Sigmoid colon (tissue), 7 donors: Measurements from ENCODE around the gene RARA. TPM values are rescaled to one million over a fixed set of nuclear protein-coding genes. Genes with fewer than 3 reads are reported as not detected.

Experiments
- DNase-seq: peaks from one replicate; pipeline ENCODE4 v3.0.0-alpha.2; 2019
- H3K27ac ChIP-seq, 4 donors: fragments of 200-600 bp; sonication (generic); one replicate each; pipeline ENCODE4 v1.5.1; 2016 to 2019; ENCODE audit warnings: mild to moderate bottlenecking in 1 of 4
- H3K27me3 ChIP-seq, 3 donors: fragments of 200-600 bp; sonication (generic); one replicate each; pipeline ENCODE4 v1.5.1; 2019; ENCODE audit warnings: mild to moderate bottlenecking in 1 of 3
- H3K36me3 ChIP-seq, 4 donors: fragments of 200-600 bp; sonication (generic); one replicate each; pipeline ENCODE4 v1.5.1; 2016 to 2019
- H3K4me1 ChIP-seq, 4 donors: fragments of 200-600 bp; sonication (generic); one replicate each; pipeline ENCODE4 v1.5.1; 2017 to 2019
- H3K4me3 ChIP-seq, 4 donors: fragments of 200-600 bp; sonication (generic); one replicate each; pipeline ENCODE4 v1.5.1; 2017 to 2019; ENCODE audit warnings: mild to moderate bottlenecking in 2 of 4, moderate library complexity in 1 of 4
- H3K9me3 ChIP-seq, 4 donors: fragments of 200-600 bp in 3 of 4; sonication (generic) in 3 of 4; one replicate each; pipeline versions ENCODE4 v1.5.1 to v1.6.1; 2013 to 2019
- CTCF ChIP-seq, 4 experiments: fragments of 450-650 bp in 3 of 4; fragments of 200-600 bp in 1 of 4; IDR thresholded peaks; one replicate each; pipeline ENCODE4 v1.5.1; 2016 to 2019; ENCODE audit warnings: antibody characterized with exemption in 4 of 4, mild to moderate bottlenecking in 3 of 4, moderate library complexity in 2 of 4
- EP300 ChIP-seq, 4 donors: sonication (generic); formaldehyde crosslinking; IDR thresholded peaks; one replicate each; pipeline ENCODE4 v1.6.1; 2017; ENCODE audit warnings: antibody characterized with exemption in 4 of 4
- POLR2A ChIP-seq, 2 donors: fragments of 450-650 bp; IDR thresholded peaks; one replicate each; pipeline ENCODE4 v1.6.1; 2016; ENCODE audit warnings: antibody characterized with exemption in 2 of 2, mild to moderate bottlenecking in 2 of 2, moderate library complexity in 2 of 2
- POLR2AphosphoS5 ChIP-seq, 4 donors: sonication (generic); formaldehyde crosslinking; IDR thresholded peaks; one replicate each; pipeline ENCODE4 v1.6.1; 2017; ENCODE audit warnings: antibody characterized with exemption in 4 of 4
- WGBS, 2 donors: extraction: QIAGEN DNeasy Blood & Tissue Kit; methylation state at CpG; one replicate each; pipeline ENCODE4 v1.1.7; 2013; 5-methylcytosine and 5-hydroxymethylcytosine counted together
- intact Hi-C: fragments of 100-400 bp; cut with DNase I; formaldehyde crosslinking; loops from one replicate; pipeline ENCODE4 v1.15.1; 2023
- polyA plus RNA-seq, 3 donors: library from polyadenylated mRNA; stranded (reverse); fragments of 200-250 nt; gene quantifications; one replicate each; pipeline ENCODE4 v1.2.3, GENCODE V29; 2013
- total RNA-seq, 4 donors: library from RNA; depleted of rRNA; stranded (reverse); fragments of >200 nt; gene quantifications; one replicate each; pipeline ENCODE4 v1.1.0, GENCODE V29; 2016
- donor health status: healthy with polysubstance abuse.
- donor health status: Bipolar disorder and iron deficiency.
- donor health status: healthy.

The RARA gene
- total and polyA plus RNA-seq, 7 donors: 15.8 to 29.6 (median 26.4) TPM

- H3K4me1 ChIP-seq: peaks cover 0 to 28% (median 16%) of the 10 kb centered on the region in 4 donors
Observed at GRCh38 chr17:40287494-40288369, 21.2 kb upstream of the RARA start, which contains the start of gene CDC6. CDC6 (plus strand) TSS chr17:40287879; CDS start chr17:40289421, 1,542 bp downstream.

GRCh38 chr17:40290629-40291280, 18.2 kb upstream of the RARA start:
- 57 to 62% methylated on average over 4 of the region's 4 CpGs for WGBS, 2 donors
- no peaks in the 10 kb centered on the region for H3K9me3 ChIP-seq

More at GRCh38 chr17:40287494-40288369, 21.2 kb upstream of the RARA start, which contains the start of gene CDC6:
- DNase-seq: peak; percentile 99
- Histone ChIP-seq H3K27me3 (no peaks in the 10 kb centered on the region), H3K36me3 (no peaks in the 10 kb centered on the region), H3K9me3 (no peaks in the 10 kb centered on the region), H3K27ac (peak within 1 kb of the TSS; percentile 41 to 43 (median 42)), H3K4me3 (peak within 1 kb of the TSS; percentile 26 to 50 (median 46))
- 0% methylated on average over 47 of the region's 47 CpGs for WGBS, 2 donors
- no peak for TF ChIP-seq POLR2A (IDR thresholded peaks at IDR 0.05)
- TF ChIP-seq POLR2AphosphoS5 (IDR thresholded peaks at IDR 0.05): peak; percentile 14 to 84 (median 57)
- TF ChIP-seq EP300 (IDR thresholded peaks at IDR 0.05): peak in 1 of 4 donors; percentile 50
- intact Hi-C loops: loop anchor here (5.0 kb wide), 2 partner anchors 70 to 175 kb away; partner anchors contain the start of gene WIPF2

GRCh38 chr17:40291281-40291664, 17.7 kb upstream of the RARA start:
- Histone ChIP-seq H3K27me3 (no peaks in the 10 kb centered on the region), H3K9me3 (no peaks in the 10 kb centered on the region), H3K4me1 (peaks cover 0 to 14% (median 9%) of the 10 kb centered on the region in 4 donors), H3K36me3 (no peaks in the 10 kb centered on the region), H3K27ac (no peak overlapping the region), H3K4me3 (no peak overlapping the region)
- WGBS, 2 donors: 91 to 92% methylated on average over 2 of the region's 2 CpGs
- no peak for DNase-seq
- TF ChIP-seq EP300 (IDR thresholded peaks at IDR 0.05) (no peak), POLR2AphosphoS5 (IDR thresholded peaks at IDR 0.05) (no peak), CTCF (IDR thresholded peaks at IDR 0.05) (no peak), POLR2A (IDR thresholded peaks at IDR 0.05) (no peak)
- intact Hi-C loops: loop anchor here (5.0 kb wide), 1 partner anchor 274 kb away; the partner anchor contains the start of gene CSF3

More at GRCh38 chr17:40290629-40291280, 18.2 kb upstream of the RARA start:
- no peaks in the 10 kb centered on the region for H3K27me3 ChIP-seq
- H3K36me3 ChIP-seq: no peaks in the 10 kb centered on the region
- TF ChIP-seq POLR2AphosphoS5 (IDR thresholded peaks at IDR 0.05) (peak in 2 of 4 donors; percentile 13 to 15), POLR2A (IDR thresholded peaks at IDR 0.05) (no peak), CTCF (IDR thresholded peaks at IDR 0.05) (peak; percentile 35 to 59 (median 48)), EP300 (IDR thresholded peaks at IDR 0.05) (no peak)
- H3K4me3 ChIP-seq: no peak overlapping the region
- peak overlapping the region in 1 of 4 donors; percentile 18 for H3K27ac ChIP-seq
- peaks cover 0 to 14% (median 9%) of the 10 kb centered on the region in 4 donors for H3K4me1 ChIP-seq
- DNase-seq: no peak
- intact Hi-C loops: loop anchor here (1.0 to 5.0 kb wide), 2 partner anchors 88 to 273 kb away; partner anchors contain the start of gene CSF3

- H3K4me3 ChIP-seq: no peak overlapping the region
- intact Hi-C loops: loop anchor here (5.0 kb wide), 1 partner anchor 276 kb away; the partner anchor contains the start of gene CSF3
- peak; percentile 76 for DNase-seq
- WGBS, 2 donors: 81 to 92% methylated on average over 1 of the region's 1 CpG
- H3K27me3 ChIP-seq: no peaks in the 10 kb centered on the region
- no peaks in the 10 kb centered on the region for H3K9me3 ChIP-seq
- H3K4me1 ChIP-seq: peaks cover 0 to 13% (median 5%) of the 10 kb centered on the region in 4 donors
- no peaks in the 10 kb centered on the region for H3K36me3 ChIP-seq
- peak overlapping the region; percentile 4 to 59 (median 54) for H3K27ac ChIP-seq
- no peak for TF ChIP-seq CTCF (IDR thresholded peaks at IDR 0.05)
- TF ChIP-seq POLR2AphosphoS5 (IDR thresholded peaks at IDR 0.05): peak in 1 of 4 donors; percentile 55
Observed at GRCh38 chr17:40293363-40293762, 15.6 kb upstream of the RARA start.
